Gastrocnemius medialis (tissue), 4 donors: ENCODE results near the gene TSHZ3.

Experiments
- POLR2A ChIP-seq, 2 donors: fragments of 450-650 bp; IDR thresholded peaks; one replicate each; pipeline ENCODE4 v1.6.1; 2017; ENCODE audit warnings: antibody characterized with exemption in 2 of 2, mild to moderate bottlenecking in 2 of 2, moderate library complexity in 2 of 2
- TF ChIP-seq, protein P1 (sequence below), 5 experiments: fragments of 450-650 bp in 3 of 5; fragments of 200-600 bp in 2 of 5; sonication (generic) in 2 of 5; IDR thresholded peaks in 4 of 5; conservative IDR thresholded peaks in 1 of 5; 1 replicate in 4 of 5; 2 replicates in 1 of 5; pipeline ENCODE4 v1.5.1; 2016 to 2019; ENCODE audit warnings: antibody characterized with exemption in 5 of 5, mild to moderate bottlenecking in 3 of 5, moderate library complexity in 3 of 5

DNA sequence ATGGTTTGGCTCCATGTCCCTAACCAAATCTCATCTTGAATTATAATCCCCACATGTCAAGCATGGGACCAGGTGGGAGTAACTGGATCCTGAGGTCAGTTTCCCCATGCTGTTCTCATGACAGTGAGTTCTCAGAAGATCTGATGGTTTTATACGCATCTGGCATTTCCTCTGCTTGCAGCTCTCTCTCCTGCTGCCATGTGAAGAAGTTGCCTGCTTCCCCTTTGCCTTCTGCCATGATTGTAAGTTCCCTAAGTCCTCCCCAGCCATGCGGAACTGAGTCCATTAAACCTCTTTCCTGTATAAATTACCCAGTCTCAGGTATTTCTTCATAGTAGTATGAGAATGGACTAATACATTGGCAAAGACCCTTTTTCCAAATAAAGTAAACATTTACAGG lies 96.8 kb downstream of the TSHZ3 start:
- TF ChIP-seq, protein P1, sequence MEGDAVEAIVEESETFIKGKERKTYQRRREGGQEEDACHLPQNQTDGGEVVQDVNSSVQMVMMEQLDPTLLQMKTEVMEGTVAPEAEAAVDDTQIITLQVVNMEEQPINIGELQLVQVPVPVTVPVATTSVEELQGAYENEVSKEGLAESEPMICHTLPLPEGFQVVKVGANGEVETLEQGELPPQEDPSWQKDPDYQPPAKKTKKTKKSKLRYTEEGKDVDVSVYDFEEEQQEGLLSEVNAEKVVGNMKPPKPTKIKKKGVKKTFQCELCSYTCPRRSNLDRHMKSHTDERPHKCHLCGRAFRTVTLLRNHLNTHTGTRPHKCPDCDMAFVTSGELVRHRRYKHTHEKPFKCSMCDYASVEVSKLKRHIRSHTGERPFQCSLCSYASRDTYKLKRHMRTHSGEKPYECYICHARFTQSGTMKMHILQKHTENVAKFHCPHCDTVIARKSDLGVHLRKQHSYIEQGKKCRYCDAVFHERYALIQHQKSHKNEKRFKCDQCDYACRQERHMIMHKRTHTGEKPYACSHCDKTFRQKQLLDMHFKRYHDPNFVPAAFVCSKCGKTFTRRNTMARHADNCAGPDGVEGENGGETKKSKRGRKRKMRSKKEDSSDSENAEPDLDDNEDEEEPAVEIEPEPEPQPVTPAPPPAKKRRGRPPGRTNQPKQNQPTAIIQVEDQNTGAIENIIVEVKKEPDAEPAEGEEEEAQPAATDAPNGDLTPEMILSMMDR (IDR thresholded peaks at IDR 0.05 in 4 of 5, conservative IDR thresholded peaks at IDR 0.05 in 1 of 5): no peak
- TF ChIP-seq POLR2A (IDR thresholded peaks at IDR 0.05): no peak
